ENCODE measurements around the gene MYOM3.
"Not testable (repeated sequence)": the region's sequence is repeated elsewhere in the genome, so short reads cannot be mapped to it uniquely, and the experiment has no call there.

The MYOM3 gene

GRCh38 chr1:24071941-24072340, 40.0 kb downstream of the MYOM3 start:
- DNase-seq (ENCODE audit: low spot score): no peak

DNA sequence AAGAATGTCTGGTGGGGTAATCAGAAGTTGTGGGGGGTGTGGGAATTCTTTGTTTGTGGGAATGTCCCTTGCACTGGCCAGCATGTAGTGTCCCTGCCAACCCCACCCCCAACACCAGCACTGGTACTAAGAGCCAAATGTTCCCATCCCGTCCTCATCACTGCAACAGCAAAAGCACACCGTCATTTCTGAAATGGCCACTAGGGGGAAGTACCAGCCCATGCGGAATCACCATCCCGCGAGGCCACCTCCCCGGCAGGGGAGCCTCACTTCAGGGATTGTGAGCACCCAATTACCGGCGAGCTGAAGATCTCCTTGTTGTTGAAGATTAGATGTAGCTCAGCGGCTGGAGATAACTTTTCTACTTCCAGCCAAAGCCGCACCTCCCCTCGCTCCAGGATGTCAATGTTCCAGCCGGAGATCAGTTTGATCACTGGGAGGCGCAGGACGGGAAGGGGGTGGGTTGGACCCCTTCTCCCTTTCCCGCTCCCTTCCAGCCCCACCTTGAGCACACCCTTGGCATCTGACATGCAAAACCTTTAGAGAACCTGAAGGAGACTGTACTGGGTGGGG, 41.0 kb downstream of the MYOM3 start:
- peak; percentile 42 for DNase-seq (ENCODE audit: low spot score)

DNA sequence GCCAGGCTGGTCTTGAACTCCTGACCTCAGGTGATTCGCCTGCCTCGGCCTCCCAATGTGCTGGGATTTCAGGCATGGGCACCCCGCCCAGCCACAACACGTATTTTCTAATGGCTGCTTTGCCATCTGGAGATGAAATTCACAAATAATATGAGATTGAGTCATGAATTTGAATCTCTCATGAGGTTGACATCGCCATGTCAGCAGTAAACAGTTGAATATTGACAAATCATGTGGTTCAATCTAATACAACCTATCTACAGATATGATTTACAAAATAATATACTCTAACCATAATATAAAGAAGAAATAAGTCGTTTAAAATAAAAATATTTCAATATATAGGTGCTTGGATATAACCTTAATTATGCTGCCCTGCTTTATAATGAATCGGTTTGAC, 42.1 kb downstream of the MYOM3 start:
- no peak for DNase-seq (ENCODE audit: low spot score)

DNA sequence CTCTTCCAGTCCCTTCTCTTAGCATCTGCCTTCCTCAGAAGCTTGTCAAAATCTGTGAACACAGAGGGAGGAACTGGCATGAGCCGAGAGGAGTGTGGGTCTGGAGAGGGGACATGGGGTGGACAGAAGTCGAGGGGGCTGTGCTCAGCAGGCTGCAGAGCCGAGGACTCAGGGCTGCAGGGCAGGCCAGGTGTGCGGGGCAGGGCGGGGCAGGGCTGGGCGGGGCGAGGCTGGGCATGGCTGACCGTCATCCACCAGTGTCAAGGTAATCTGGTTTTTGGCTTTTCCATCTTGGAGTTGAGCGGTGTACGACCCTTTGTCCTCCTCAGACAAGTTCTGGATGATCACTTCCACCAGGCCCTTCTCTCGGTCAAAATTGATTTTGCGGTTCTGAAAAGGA, 44.0 kb downstream of the MYOM3 start:
- no peak for DNase-seq (ENCODE audit: low spot score)

DNA sequence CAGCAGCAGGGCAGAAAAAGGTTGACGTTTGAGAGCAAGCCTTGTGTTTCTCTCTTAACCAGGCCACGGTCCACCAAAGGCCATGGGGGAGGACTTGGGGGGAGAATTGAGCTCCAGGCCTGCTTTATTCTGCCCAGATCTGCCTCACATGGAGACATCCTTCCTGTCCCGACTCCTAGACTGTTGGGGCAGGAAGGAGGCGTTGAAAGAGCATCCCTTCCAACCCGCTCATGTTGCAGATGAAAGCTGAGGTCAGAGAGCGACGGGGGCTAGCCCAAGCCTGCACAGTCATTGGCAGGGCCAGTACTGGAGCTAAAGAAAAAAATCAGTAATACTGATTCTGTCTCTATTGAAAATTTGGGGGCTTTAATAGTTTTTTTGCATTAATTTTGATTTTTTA, 46.6 kb downstream of the MYOM3 start:
- DNase-seq (ENCODE audit: low spot score): no peak

DNA sequence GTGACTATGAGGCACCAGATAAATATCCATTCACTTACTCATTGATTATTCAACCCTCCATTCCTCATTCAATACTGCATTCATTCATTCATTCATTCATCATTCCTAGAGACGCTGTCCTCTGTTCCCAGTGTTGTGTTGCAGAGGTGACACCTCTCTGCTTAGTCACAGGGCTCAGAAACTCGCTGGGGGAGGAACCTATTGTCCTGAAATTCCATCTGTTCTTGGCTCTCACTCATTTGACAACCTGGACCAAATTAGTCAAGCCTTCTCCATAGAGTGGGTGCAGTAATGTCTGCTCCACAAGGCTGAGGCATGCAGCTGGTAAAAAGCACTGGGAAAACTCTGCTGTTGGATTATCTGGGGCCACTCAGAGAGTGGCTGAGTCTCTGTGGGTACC, 49.7 kb downstream of the MYOM3 start:
- DNase-seq (ENCODE audit: low spot score): no peak

DNA sequence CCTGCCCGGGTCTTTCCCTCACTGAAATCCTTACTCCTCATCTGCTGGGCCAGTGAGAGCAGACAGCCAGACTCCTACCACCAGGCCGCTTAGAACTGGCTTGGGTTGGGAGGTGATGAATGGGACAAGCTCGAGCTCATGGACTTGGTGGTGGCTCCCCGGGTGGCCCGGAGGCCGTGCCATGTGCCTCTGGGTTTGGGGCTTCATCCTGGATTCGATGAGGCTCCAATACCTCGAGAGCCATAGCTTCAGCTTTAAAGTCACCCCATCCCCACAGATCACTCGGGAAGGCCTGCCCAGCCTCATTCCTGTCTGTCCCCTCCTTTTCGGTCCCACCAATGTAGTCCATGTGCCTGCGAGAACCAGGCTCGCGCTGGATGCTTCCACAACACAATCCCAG, 51.5 kb downstream of the MYOM3 start:
- DNase-seq (ENCODE audit: low spot score): no peak

- DNase-seq (ENCODE audit: low spot score): no peak
Observed at GRCh38 chr1:24058671-24059455, 53.1 kb downstream of the MYOM3 start.

GRCh38 chr1:24057171-24057570, 54.8 kb downstream of the MYOM3 start:
- no peak for DNase-seq (ENCODE audit: low spot score)

DNA sequence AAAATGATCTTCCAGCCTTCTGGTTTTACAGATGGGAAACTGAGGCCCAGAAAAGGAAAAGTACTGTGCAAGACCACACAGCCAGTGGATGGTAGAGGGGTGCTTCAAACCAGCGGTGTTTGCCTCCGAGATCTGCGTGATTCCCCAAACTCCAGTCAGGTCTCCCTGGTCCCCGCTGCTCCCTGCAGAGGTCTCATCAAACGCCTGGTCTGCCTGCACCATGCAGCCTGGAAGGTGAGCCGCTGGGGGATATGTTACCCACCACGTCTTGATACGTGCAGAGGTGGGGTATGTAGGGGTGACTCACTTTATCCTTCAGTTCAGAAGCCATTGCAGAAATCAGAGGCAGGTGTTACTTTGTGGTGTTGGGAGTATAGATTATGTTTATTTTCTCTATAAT, 56.3 kb downstream of the MYOM3 start:
- no peak for DNase-seq (ENCODE audit: low spot score)

- no peak for DNase-seq (ENCODE audit: low spot score)
Observed at GRCh38 chr1:24052220-24052619, 59.7 kb downstream of the MYOM3 start.

- peak; percentile 51 for DNase-seq (ENCODE audit: low spot score)
Observed at GRCh38 chr1:24051206-24051945, 60.6 kb downstream of the MYOM3 start.

GRCh38 chr1:24049733-24050132, 62.2 kb downstream of the MYOM3 start:
- no peak for DNase-seq (ENCODE audit: low spot score)

GRCh38 chr1:24048894-24049293, 63.0 kb downstream of the MYOM3 start:
- not testable (repeated sequence) for DNase-seq (ENCODE audit: low spot score)

- no peak for DNase-seq (ENCODE audit: low spot score)
Observed at GRCh38 chr1:24048205-24048869, 63.6 kb downstream of the MYOM3 start.

DNA sequence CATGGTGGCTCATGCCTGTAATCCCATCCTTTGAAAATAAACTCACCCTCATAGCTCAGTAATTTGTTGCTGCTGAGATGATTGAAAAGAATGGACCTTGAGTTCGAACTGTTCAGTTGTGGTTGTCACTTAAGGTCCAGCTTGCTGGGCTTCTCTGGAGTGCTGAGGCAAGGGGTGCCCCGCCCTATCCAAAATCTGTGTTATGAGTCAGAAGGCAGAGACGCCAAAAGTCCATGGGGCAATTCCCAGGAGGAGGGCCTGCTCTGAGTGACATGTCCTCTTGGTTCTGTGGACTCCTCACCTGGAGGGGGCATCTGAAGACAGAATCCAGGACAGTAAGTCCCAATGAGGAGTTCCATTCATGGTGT, 64.8 kb downstream of the MYOM3 start:
- no peak for DNase-seq (ENCODE audit: low spot score)

GRCh38 chr1:24045771-24046170, 66.2 kb downstream of the MYOM3 start:
- DNase-seq (ENCODE audit: low spot score): no peak

- DNase-seq (ENCODE audit: low spot score): not testable (repeated sequence)
Observed at GRCh38 chr1:24044672-24045071, 67.3 kb downstream of the MYOM3 start.

DNA sequence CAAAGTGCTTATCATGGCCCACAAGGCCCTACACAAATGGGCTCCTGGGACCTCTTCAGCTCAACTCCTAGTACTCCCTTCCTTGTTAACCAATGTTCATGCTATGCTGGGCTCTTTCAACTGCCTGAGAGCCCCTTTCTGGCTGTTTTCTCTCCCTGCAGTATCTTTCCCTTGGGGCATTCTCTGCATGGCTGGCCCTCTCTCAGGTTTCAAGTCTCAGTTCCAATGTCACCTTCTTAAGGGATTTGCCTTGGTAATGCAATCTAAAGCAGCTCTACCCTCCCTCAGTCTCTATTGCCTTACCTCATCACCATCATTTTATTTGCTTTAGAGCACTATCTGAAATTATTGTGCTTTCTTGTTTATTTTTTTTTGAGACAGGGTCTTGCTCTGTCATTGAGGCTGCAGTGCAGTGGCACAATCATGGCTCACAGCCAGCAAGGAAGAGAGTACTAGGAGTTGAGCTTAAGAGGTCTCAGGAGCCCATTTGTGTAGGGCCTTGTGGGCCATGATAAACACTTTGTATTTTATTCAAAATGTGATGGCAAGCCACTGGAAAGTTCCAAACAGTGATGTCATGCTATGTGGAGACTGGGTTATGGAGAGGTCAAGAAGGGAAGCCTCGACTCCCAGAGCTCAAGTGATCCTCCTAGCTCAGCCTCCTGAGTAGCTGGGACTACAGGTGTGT, 68.4 kb downstream of the MYOM3 start:
- no peak for DNase-seq (ENCODE audit: low spot score)

DNA sequence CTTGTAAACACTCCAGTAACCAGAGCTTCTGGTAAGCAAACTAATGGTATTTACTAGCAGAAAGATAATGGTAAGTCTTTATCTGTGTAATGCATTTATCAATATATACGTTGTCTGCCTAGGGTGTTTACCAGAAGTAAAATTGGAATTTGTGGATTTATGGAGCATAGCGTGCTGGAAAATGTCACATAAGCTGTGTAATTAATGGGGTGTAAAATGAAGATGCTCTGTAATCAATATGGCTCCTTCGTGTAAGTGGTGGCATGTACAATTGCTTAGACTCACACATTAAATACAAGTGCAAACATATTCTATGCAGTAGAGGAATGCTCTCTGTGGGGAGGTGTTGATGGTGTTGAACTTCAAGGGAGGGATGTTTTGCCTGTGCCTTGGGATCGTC, 69.6 kb downstream of the MYOM3 start:
- DNase-seq (ENCODE audit: low spot score): no peak

DNA sequence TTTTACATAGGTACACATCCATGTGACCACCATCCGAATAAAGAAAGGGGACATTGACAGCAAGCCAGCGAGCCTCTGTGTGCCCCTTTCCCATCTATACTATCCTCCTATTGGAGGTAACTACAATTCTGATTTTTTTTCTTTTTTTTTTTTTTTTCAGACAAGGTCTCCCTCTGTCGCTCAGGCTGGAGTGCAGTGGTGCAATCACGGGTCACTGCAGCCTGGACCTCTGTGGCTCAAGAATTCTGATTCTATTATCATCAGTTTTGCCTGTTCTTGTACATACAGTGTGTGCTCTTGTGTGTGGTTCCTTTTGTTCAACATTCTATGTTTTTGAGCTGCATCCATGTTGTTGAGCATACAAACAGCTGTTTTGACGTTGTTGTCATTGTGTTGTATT, 75.8 kb downstream of the MYOM3 start:
- DNase-seq (ENCODE audit: low spot score): no peak

- DNase-seq (ENCODE audit: low spot score): no peak
Observed at GRCh38 chr1:24032981-24033380, 79.0 kb downstream of the MYOM3 start.

Data from putamen (tissue), 1 donor.